H1 (cell line): ENCODE data around the gene SNRNP40. TPM values are rescaled to one million over a fixed set of nuclear protein-coding genes. Genes with fewer than 3 reads are reported as not detected.

Source experiments
- CTCF ChIA-PET: fragments of 300-600 bp; sonication (Branson Sonifier 250); formaldehyde crosslinking; loops from one replicate; lab custom pipeline; 2021; ENCODE audit not compliant: partially characterized antibody; lab: Charles Lee
- POLR2A ChIA-PET: fragments of 300-600 bp; sonication (Branson Sonifier 250); formaldehyde crosslinking; loops from one replicate; lab custom pipeline; 2021; ENCODE audit warnings: inconsistent platforms; ENCODE audit not compliant: partially characterized antibody; lab: Charles Lee
- DNase-seq, 2 experiments: peaks; one replicate each; pipeline versions ENCODE4 v3.0.0 to v3.0.0-alpha.2; 2010 to 2022; ENCODE audit warnings: low spot score in 2 of 2, low read depth in 1 of 2, mixed read lengths in 1 of 2
- FAIRE-seq: peaks from 2 replicates; lab custom pipeline; 2011; peaks lifted over from hg19 to GRCh38; lab: Jason Lieb, UNC
- H2AFZ ChIP-seq: 2 replicates; pipeline ENCODE4 v1.8.1; 2012; ENCODE audit warnings: low read length, inconsistent platforms
- H2AK5ac ChIP-seq: 2 replicates; pipeline ENCODE4 v1.6.1; 2013; ENCODE audit warnings: low read depth, low read length
- H2BK120ac ChIP-seq: replicated peaks from 2 replicates; pipeline ENCODE3; 2013; ENCODE audit warnings: low read depth, low read length, inconsistent platforms
- H2BK12ac ChIP-seq: 2 replicates; pipeline ENCODE4 v1.6.1; 2013; ENCODE audit warnings: low read depth, low read length
- H2BK15ac ChIP-seq: 2 replicates; pipeline ENCODE4 v1.6.1; 2013; ENCODE audit warnings: low read length
- H2BK20ac ChIP-seq: 2 replicates; pipeline ENCODE4 v1.6.1; 2013; ENCODE audit warnings: low read length
- H2BK5ac ChIP-seq: 2 replicates; pipeline ENCODE4 v1.6.1; 2013; ENCODE audit warnings: low read depth, low read length
- H3K14ac ChIP-seq: 2 replicates; pipeline ENCODE4 v1.6.1; 2013; ENCODE audit warnings: inconsistent platforms; ENCODE audit not compliant: insufficient read length
- H3K18ac ChIP-seq: 2 replicates; pipeline ENCODE4 v1.6.1; 2013; ENCODE audit warnings: low read length; ENCODE audit errors: extremely low read depth
- H3K23ac ChIP-seq: 2 replicates; pipeline ENCODE4 v1.6.1; 2013; ENCODE audit warnings: inconsistent platforms; ENCODE audit not compliant: insufficient read length
- H3K23me2 ChIP-seq: 2 replicates; pipeline ENCODE4 v1.6.1; 2013; ENCODE audit warnings: low read depth, low read length
- H3K27ac ChIP-seq: 2 replicates; pipeline ENCODE4 v1.6.1; 2011; ENCODE audit warnings: low read depth, low read length, inconsistent platforms
- H3K27me3 ChIP-seq, 4 experiments: replicated peaks in 1 of 4; 1 replicate in 1 of 4; 2 replicates in 3 of 4; pipeline versions ENCODE4 v1.6.1 to v1.8.1; 2011 to 2013; ENCODE audit warnings: low read length in 3 of 4, mild to moderate bottlenecking in 3 of 4, inconsistent platforms in 2 of 4, mixed read lengths in 2 of 4, moderate library complexity in 1 of 4; ENCODE audit not compliant: control insufficient read depth in 3 of 4, insufficient read depth in 3 of 4; ENCODE audit errors: extremely low read depth in 1 of 4
- H3K36me3 ChIP-seq, 4 experiments: 2 replicates each; pipeline versions ENCODE4 v1.6.1 to v1.8.1; 2011 to 2013; ENCODE audit warnings: mild to moderate bottlenecking in 4 of 4, low read length in 3 of 4, moderate library complexity in 2 of 4, control low read depth in 1 of 4, inconsistent platforms in 1 of 4; ENCODE audit not compliant: insufficient read depth in 4 of 4, control insufficient read depth in 2 of 4
- H3K4ac ChIP-seq: replicated peaks from 2 replicates; pipeline ENCODE3; 2013; ENCODE audit warnings: low read length, low read depth, mixed read lengths, inconsistent platforms; ENCODE audit not compliant: insufficient read length
- H3K4me1 ChIP-seq, 4 experiments: replicated peaks in 1 of 4; 1 replicate in 1 of 4; 2 replicates in 3 of 4; pipeline versions ENCODE4 v1.6.1 to v1.8.1; 2011 to 2013; ENCODE audit warnings: low read length in 3 of 4, inconsistent platforms in 2 of 4, mixed read lengths in 1 of 4; ENCODE audit not compliant: insufficient read depth in 4 of 4, control insufficient read depth in 3 of 4
- H3K4me2 ChIP-seq, 2 experiments: 2 replicates each; pipeline versions ENCODE4 v1.6.1 to v1.8.1; 2011 to 2013; ENCODE audit warnings: low read depth in 2 of 2, low read length in 2 of 2, control low read depth in 1 of 2, inconsistent platforms in 1 of 2, mild to moderate bottlenecking in 1 of 2; ENCODE audit not compliant: insufficient read depth in 1 of 2
- H3K4me3 ChIP-seq, 4 experiments: fragments of 200-600, 300-600 bp in 1 of 4; sonication (generic), shearing (Covaris generic), sonication (Bioruptor Twin) in 1 of 4; 2 replicates each; pipeline versions ENCODE4 v1.5.1 to v1.8.1; 2011 to 2016; ENCODE audit warnings: low read length in 4 of 4, low read depth in 3 of 4, control low read depth in 2 of 4, inconsistent platforms in 2 of 4, mild to moderate bottlenecking in 2 of 4, mixed read lengths in 1 of 4, moderate library complexity in 1 of 4; ENCODE audit not compliant: insufficient read depth in 2 of 4; ENCODE audit errors: extremely low read depth in 1 of 4
- H3K56ac ChIP-seq: replicated peaks from 2 replicates; pipeline ENCODE3; 2013; ENCODE audit warnings: low read depth, mild to moderate bottlenecking, mixed read lengths, low read length, inconsistent platforms; ENCODE audit not compliant: insufficient read length
- H3K79me1 ChIP-seq: 2 replicates; pipeline ENCODE4 v1.6.1; 2013; ENCODE audit warnings: low read depth, low read length, control low read depth
- H3K79me2 ChIP-seq, 2 experiments: 2 replicates each; pipeline versions ENCODE4 v1.6.1 to v1.8.1; 2012 to 2013; ENCODE audit warnings: low read length in 2 of 2, mild to moderate bottlenecking in 2 of 2, inconsistent platforms in 1 of 2; ENCODE audit not compliant: insufficient read depth in 2 of 2, control insufficient read depth in 1 of 2
- H3K9ac ChIP-seq, 4 experiments: replicated peaks in 1 of 4; 1 replicate in 1 of 4; 2 replicates in 3 of 4; pipeline versions ENCODE4 v1.6.1 to v1.8.1; 2011 to 2013; ENCODE audit warnings: low read depth in 3 of 4, low read length in 3 of 4, control low read depth in 2 of 4, mild to moderate bottlenecking in 2 of 4, moderate library complexity in 2 of 4, inconsistent platforms in 1 of 4; ENCODE audit errors: extremely low read depth in 1 of 4
- H3K9me3 ChIP-seq, 2 experiments: 2 replicates each; pipeline versions ENCODE4 v1.6.1 to v1.8.1; 2012 to 2013; ENCODE audit warnings: mild to moderate bottlenecking in 2 of 2, moderate library complexity in 2 of 2, control low read depth in 1 of 2, inconsistent platforms in 1 of 2, low read depth in 1 of 2, low read length in 1 of 2, mixed read lengths in 1 of 2; ENCODE audit not compliant: insufficient read depth in 2 of 2
- H4K20me1 ChIP-seq, 2 experiments: replicated peaks in 1 of 2; 2 replicates each; pipeline versions ENCODE3 to v1.8.1; 2011 to 2013; ENCODE audit warnings: inconsistent platforms in 2 of 2, low read length in 2 of 2, mild to moderate bottlenecking in 1 of 2; ENCODE audit not compliant: insufficient read depth in 2 of 2, control insufficient read depth in 1 of 2
- H4K5ac ChIP-seq: 2 replicates; pipeline ENCODE4 v1.6.1; 2013; ENCODE audit warnings: low read length, low read depth, mixed read lengths, inconsistent platforms; ENCODE audit not compliant: insufficient read length
- H4K8ac ChIP-seq: 2 replicates; pipeline ENCODE4 v1.8.0; 2013; ENCODE audit warnings: mild to moderate bottlenecking, moderate library complexity, low read length, inconsistent platforms; ENCODE audit not compliant: insufficient read depth; ENCODE audit errors: extremely low read depth
- H4K91ac ChIP-seq: replicated peaks from 2 replicates; pipeline ENCODE3; 2013; ENCODE audit warnings: low read length, mixed read lengths, inconsistent platforms; ENCODE audit not compliant: insufficient read length
- EP300 ChIP-seq, 2 experiments: IDR thresholded peaks; 1 replicate in 1 of 2; 2 replicates in 1 of 2; pipeline ENCODE4 v1.6.1; 2011 to 2012; ENCODE audit warnings: low read depth in 2 of 2, low read length in 2 of 2, mild to moderate bottlenecking in 2 of 2, borderline replicate concordance in 1 of 2, inconsistent platforms in 1 of 2, moderate library complexity in 1 of 2
- polyA plus RNA-seq, 7 experiments: library from polyadenylated mRNA; depleted of rRNA in 3 of 7; stranded (reverse) in 5 of 7; unstranded in 2 of 7; fragments of >200 nt in 5 of 7; fragments of 200-250 nt in 2 of 7; gene quantifications; 1 replicate in 5 of 7; 2 replicates in 1 of 7; 4 replicates in 1 of 7; pipeline versions ENCODE4 v1.2.1 to v1.2.3, GENCODE V29; 2011 to 2013; ENCODE audit warnings: missing spikeins in 2 of 7, mixed read lengths in 2 of 7
- total RNA-seq: library from RNA; stranded (reverse); fragmentation: NEBNext Ultra II Directional; extraction: Animal tissue kit (Norgen Biotek cat#: 25700); gene quantifications from 2 replicates; pipeline ENCODE4 v1.2.1, GENCODE V29; 2021
- TF ChIP-seq, protein P1 (sequence below): IDR thresholded peaks from 2 replicates; pipeline ENCODE4 v1.6.1; 2012; ENCODE audit warnings: low read length, inconsistent platforms

SNRNP40 gene
- total and polyA plus RNA-seq, 2 of the 8 experiments (the other 6 are each of a cell fraction or from before 2014, with no cell fraction given) = 97.4 to 113 TPM

- no peaks in the 10 kb centered on the region; a peak in 1 of 7 replicates for H3K4me1 ChIP-seq
- no peak overlapping the region for H4K5ac ChIP-seq
- no peak overlapping the region for H3K23ac ChIP-seq
- no peaks in the 10 kb centered on the region for H3K23me2 ChIP-seq
- no peak overlapping the region for H2BK5ac ChIP-seq
- no peak overlapping the region for H3K4me2 ChIP-seq
- no peak overlapping the region for H2BK120ac ChIP-seq
- H3K27me3 ChIP-seq = no peaks in the 10 kb centered on the region
- peaks cover 3 to 9% of the 10 kb centered on the region in 2 experiments for H4K20me1 ChIP-seq
- no peak overlapping the region for H2BK15ac ChIP-seq
- no peaks in the 10 kb centered on the region for H3K36me3 ChIP-seq
- H2AK5ac ChIP-seq = no peak overlapping the region
- no peak for TF ChIP-seq EP300 (IDR thresholded peaks at IDR 0.05; ENCODE audit: borderline replicate concordance in 1 of 2, low read depth in 2 of 2, low read length in 2 of 2)
- TF ChIP-seq, protein P1, sequence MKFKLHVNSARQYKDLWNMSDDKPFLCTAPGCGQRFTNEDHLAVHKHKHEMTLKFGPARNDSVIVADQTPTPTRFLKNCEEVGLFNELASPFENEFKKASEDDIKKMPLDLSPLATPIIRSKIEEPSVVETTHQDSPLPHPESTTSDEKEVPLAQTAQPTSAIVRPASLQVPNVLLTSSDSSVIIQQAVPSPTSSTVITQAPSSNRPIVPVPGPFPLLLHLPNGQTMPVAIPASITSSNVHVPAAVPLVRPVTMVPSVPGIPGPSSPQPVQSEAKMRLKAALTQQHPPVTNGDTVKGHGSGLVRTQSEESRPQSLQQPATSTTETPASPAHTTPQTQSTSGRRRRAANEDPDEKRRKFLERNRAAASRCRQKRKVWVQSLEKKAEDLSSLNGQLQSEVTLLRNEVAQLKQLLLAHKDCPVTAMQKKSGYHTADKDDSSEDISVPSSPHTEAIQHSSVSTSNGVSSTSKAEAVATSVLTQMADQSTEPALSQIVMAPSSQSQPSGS = no peak
- no peak overlapping the region for H4K8ac ChIP-seq
- no peak overlapping the region for H3K9ac ChIP-seq
- FAIRE-seq (no peak), DNase-seq (no peak)
- no peak overlapping the region for H3K14ac ChIP-seq
- no peak overlapping the region for H3K56ac ChIP-seq
- no peak overlapping the region for H3K4me3 ChIP-seq
- no peak overlapping the region for H3K4ac ChIP-seq
- H2AFZ ChIP-seq = no peak overlapping the region
- H3K9me3 ChIP-seq = no peaks in the 10 kb centered on the region
- no peak overlapping the region for H2BK20ac ChIP-seq
- CTCF ChIA-PET = interaction anchor here (0.7 to 11.8 kb wide), 9 partner anchors 8 to 363 kb away, joined by 3 to 146 read pairs (median 4); no protein-coding TSS in a partner anchor
- H3K27ac ChIP-seq = no peak overlapping the region
- H3K18ac ChIP-seq = no peak overlapping the region
- H3K79me2 ChIP-seq = peaks cover 2 to 3% of the 10 kb centered on the region in 2 experiments; a peak in 2 of 4 replicates
- H2BK12ac ChIP-seq = no peak overlapping the region
- H3K79me1 ChIP-seq = peaks cover 5% of the 10 kb centered on the region
- no peak overlapping the region for H4K91ac ChIP-seq
- POLR2A ChIA-PET = interaction anchor here (1.0 to 2.9 kb wide), 4 partner anchors 10 to 68 kb away, joined by 3 to 14 read pairs (median 5); partner anchors contain the start of genes NKAIN1, SNRNP40 and ZCCHC17
Observed at GRCh38 chr1:31228986-31229385, 67.6 kb downstream of the SNRNP40 start.
